K562 (cell line): Measurements from ENCODE around the gene MEX3A. TPM values are rescaled to one million over a fixed set of nuclear protein-coding genes. Genes with fewer than 3 reads are reported as not detected.
A peak's percentile ranks its signal among the peaks of the same experiment; 100 is the strongest.

Experiments used
- CBX1 ChIP-seq: sonication (generic); IDR thresholded peaks from 2 replicates; pipeline ENCODE4 v1.6.1; 2016; ENCODE audit warnings: antibody characterized with exemption, low read depth, mild to moderate bottlenecking
- CBX5 ChIP-seq: IDR thresholded peaks from 2 replicates; pipeline ENCODE4 v1.6.1; 2014; ENCODE audit warnings: low read depth, borderline replicate concordance
- CBX8 ChIP-seq: fragments of 200-600 bp; sonication (generic); IDR thresholded peaks from 2 replicates; pipeline ENCODE4 v1.6.1; 2012; ENCODE audit warnings: borderline replicate concordance, mixed run types, low read depth, mild to moderate bottlenecking, moderate library complexity, mixed read lengths, low read length, control low read depth, inconsistent platforms; ENCODE audit not compliant: poor library complexity, severe bottlenecking; ENCODE audit errors: extremely low read depth
- CREM ChIP-seq: IDR thresholded peaks from 2 replicates; pipeline ENCODE4 v1.6.1; 2014; ENCODE audit warnings: antibody characterized with exemption, low read depth
- DNMT1 ChIP-seq: fragments of 450-650 bp; IDR thresholded peaks from 2 replicates; pipeline ENCODE4 v1.6.1; 2016; ENCODE audit warnings: antibody characterized with exemption, mild to moderate bottlenecking
- E2F3 ChIP-seq: fragments of 250-450 bp; sonication (Bioruptor Pico); IDR thresholded peaks from 2 replicates; pipeline ENCODE4 v1.4.0; 2020; ENCODE audit warnings: mild to moderate bottlenecking
- ESRRA ChIP-seq: fragments of 450-650 bp; IDR thresholded peaks from 2 replicates; pipeline ENCODE4 v1.6.1; 2014; ENCODE audit warnings: low read depth, mild to moderate bottlenecking, moderate library complexity, borderline replicate concordance
- FOSL1 ChIP-seq: fragments of 200-800 bp; sonication (Bioruptor generic); conservative IDR thresholded peaks from 2 replicates; pipeline ENCODE4 v1.6.1; 2016; ENCODE audit warnings: missing genetic modification characterization, missing compliant biosample characterization
- GATAD2A ChIP-seq: fragments of 450-650 bp; IDR thresholded peaks from 2 replicates; pipeline ENCODE4 v1.6.1; 2017
- HCFC1 ChIP-seq: IDR thresholded peaks from 2 replicates; pipeline ENCODE4 v1.6.1; 2012; ENCODE audit warnings: low read depth, low read length, improper control_type of control experiment
- HOXB6 ChIP-seq: fragments of 250-450 bp; sonication (Bioruptor Pico); IDR thresholded peaks from 2 replicates; pipeline ENCODE4 v1.5.1; 2022; ENCODE audit warnings: mild to moderate bottlenecking, borderline replicate concordance
- MAFG ChIP-seq: fragments of 450-650 bp; conservative IDR thresholded peaks from 2 replicates; pipeline ENCODE4 v1.6.1; 2016; ENCODE audit warnings: missing genetic modification characterization, missing compliant biosample characterization
- NR2C1 ChIP-seq, 2 experiments: fragments of 450-650 bp; IDR thresholded peaks; 2 replicates each; pipeline ENCODE4 v1.6.1; 2017; ENCODE audit warnings: mild to moderate bottlenecking in 2 of 2, antibody characterized with exemption in 1 of 2, inconsistent platforms in 1 of 2, missing compliant biosample characterization in 1 of 2, missing genetic modification characterization in 1 of 2
- PHTF2 ChIP-seq: fragments of 250-450 bp; sonication (Bioruptor Pico); IDR thresholded peaks from 2 replicates; pipeline ENCODE4 v1.5.0; 2021; ENCODE audit warnings: mild to moderate bottlenecking
- RNF2 ChIP-seq: sonication (generic); IDR thresholded peaks from 2 replicates; pipeline ENCODE4 v1.6.1; 2016
- SMAD2 ChIP-seq: fragments of 150-350 bp; IDR thresholded peaks from 2 replicates; pipeline ENCODE4 v1.6.1; 2014; ENCODE audit warnings: low read depth, mild to moderate bottlenecking, low read length
- SRSF3 ChIP-seq: fragments of 200-400 bp; formaldehyde crosslinking; IDR thresholded peaks from 2 replicates; pipeline ENCODE4 v1.6.1; 2016; ENCODE audit warnings: mild to moderate bottlenecking, low read length, moderate library complexity; ENCODE audit not compliant: insufficient read depth
- TFAM ChIP-seq: fragments of 250-450 bp; sonication (Bioruptor Pico); conservative IDR thresholded peaks from 2 replicates; pipeline ENCODE4 v1.5.0; 2021; ENCODE audit warnings: mild to moderate bottlenecking, moderate library complexity
- USF2 ChIP-seq: sonication (generic); formaldehyde crosslinking; IDR thresholded peaks from 2 replicates; pipeline ENCODE4 v1.5.0; 2020; ENCODE audit warnings: missing genetic modification reagents
- XRCC5 ChIP-seq: fragments of 200-400 bp; formaldehyde crosslinking; IDR thresholded peaks from 2 replicates; pipeline ENCODE4 v1.6.1; 2017; ENCODE audit warnings: low read depth, mild to moderate bottlenecking, low read length
- ZNF12 ChIP-seq: sonication (generic); formaldehyde crosslinking; IDR thresholded peaks from 2 replicates; pipeline ENCODE4 v1.4.0; 2020; ENCODE audit warnings: mild to moderate bottlenecking, missing genetic modification reagents
- ZNF24 ChIP-seq: fragments of 450-650 bp; IDR thresholded peaks from 2 replicates; pipeline ENCODE4 v1.6.1; 2016
- ZNF274 ChIP-seq: IDR thresholded peaks from 2 replicates; pipeline ENCODE4 v1.6.1; 2011; ENCODE audit warnings: low read depth, mild to moderate bottlenecking, low read length, moderate library complexity, borderline replicate concordance
- ZNF280A ChIP-seq: fragments of 450-650 bp; IDR thresholded peaks from 2 replicates; pipeline ENCODE4 v1.6.1; 2018; ENCODE audit warnings: mild to moderate bottlenecking, low read depth; ENCODE audit not compliant: partially characterized antibody
- ZNF584 ChIP-seq: fragments of 200-800 bp; sonication (Bioruptor generic); IDR thresholded peaks from 2 replicates; pipeline ENCODE4 v1.6.1; 2016; ENCODE audit warnings: low read depth, mild to moderate bottlenecking, missing genetic modification characterization, missing compliant biosample characterization
- ZNF764 ChIP-seq: fragments of 250-450 bp; sonication (Bioruptor Pico); IDR thresholded peaks from 2 replicates; pipeline ENCODE4 v1.4.0; 2020; ENCODE audit warnings: low read depth, mild to moderate bottlenecking, moderate library complexity
- ZNF77 ChIP-seq: fragments of 250-450 bp; sonication (Bioruptor Pico); IDR thresholded peaks from 2 replicates; pipeline ENCODE4 v1.5.0; 2020
- polyA plus RNA-seq, 8 experiments: library from polyadenylated mRNA; depleted of rRNA in 4 of 8; stranded (reverse) in 5 of 8; unstranded in 3 of 8; fragments of >200 nt; fragmentation: Nextera tagmentation in 2 of 8; fragmentation: Illumina TruSeq in 1 of 8; extraction: Ambion mirVana in 2 of 8; extraction: Trizol in 1 of 8; gene quantifications; 2 replicates each; pipeline versions ENCODE4 v1.2.1 to v1.2.3, GENCODE V29; 2011 to 2014; ENCODE audit warnings: inconsistent platforms in 1 of 8, missing spikeins in 1 of 8
- total RNA-seq, 7 experiments: library from RNA; depleted of rRNA in 6 of 7; stranded (reverse); fragments of >200 nt in 6 of 7; fragmentation: Illumina TruSeq in 2 of 7; extraction: Trizol in 2 of 7; gene quantifications; 2 replicates each; pipeline versions ENCODE4 v1.2.1 to v1.2.3, GENCODE V29; 2011 to 2021; ENCODE audit warnings: low replicate concordance in 1 of 7

MEX3A gene
- total and polyA plus RNA-seq, 9 of the 15 experiments (the other 6 are each of a cell fraction or from before 2014, with no cell fraction given) = 0.36 to 13.7 (median 5.2) TPM

- TF ChIP-seq ZNF280A = no peak
- 0 out of 2 replicates have a peak, but pooled peaks have one; percentile 3 for TF ChIP-seq ZNF764 (CRISPR knock-in tag)
- no peak for TF ChIP-seq GATAD2A
- no peak for TF ChIP-seq SMAD2
- TF ChIP-seq PHTF2 = no peak
- no peak; the same call in 1 of the 2 replicates for TF ChIP-seq ZNF12 (CRISPR knock-in tag)
- no peak for TF ChIP-seq ZNF24
- 0 out of 2 replicates have a peak, but pooled peaks have one; percentile 9 for TF ChIP-seq USF2 (CRISPR knock-in tag)
- TF ChIP-seq FOSL1 (tag) = no peak
- no peak for TF ChIP-seq ZNF77 (CRISPR knock-in tag)
- TF ChIP-seq ZNF584 (CRISPR knock-in tag) = no peak
- TF ChIP-seq HCFC1 = peak; percentile 38
- TF ChIP-seq CBX1 = peak; percentile 62; the same call in 1 of the 2 replicates
- TF ChIP-seq XRCC5 = no peak
- TF ChIP-seq MAFG (tag) = no peak
- no peak for TF ChIP-seq NR2C1 (IDR thresholded peaks at IDR 0.05)
- TF ChIP-seq NR2C1 (tag; IDR thresholded peaks at IDR 0.05) = no peak
- no peak for TF ChIP-seq TFAM (CRISPR knock-in tag)
- TF ChIP-seq SRSF3 = no peak
- TF ChIP-seq CREM = peak; percentile 27; the same call in 1 of the 2 replicates
- TF ChIP-seq CBX8 = no peak
- TF ChIP-seq RNF2 = no peak
- no peak for TF ChIP-seq E2F3 (CRISPR knock-in tag)
- TF ChIP-seq CBX5 = no peak
- TF ChIP-seq DNMT1 = no peak
- no peak for TF ChIP-seq ZNF274
- no peak for TF ChIP-seq HOXB6 (CRISPR knock-in tag)
- TF ChIP-seq ESRRA = no peak; the same call in 1 of the 2 replicates
Observed at GRCh38 chr1:156053768-156054499, 28.3 kb downstream of the MEX3A start, which contains the start of gene UBQLN4 (continued).
